DMS153 (cell line): ENCODE measurements around the gene SARS1.
"Not testable (repeated sequence)": the region's sequence is repeated elsewhere in the genome, so short reads cannot be mapped to it uniquely, and the experiment has no call there.

ENCODE experiments used
- DNase-seq: peaks from one replicate; lab custom pipeline; 2025; lab: John Stamatoyannopoulos, UW

Gene SARS1

GRCh38 chr1:109193653-109194590 lies 19.8 kb upstream of the SARS1 start:
- DNase-seq = no peak

DNA sequence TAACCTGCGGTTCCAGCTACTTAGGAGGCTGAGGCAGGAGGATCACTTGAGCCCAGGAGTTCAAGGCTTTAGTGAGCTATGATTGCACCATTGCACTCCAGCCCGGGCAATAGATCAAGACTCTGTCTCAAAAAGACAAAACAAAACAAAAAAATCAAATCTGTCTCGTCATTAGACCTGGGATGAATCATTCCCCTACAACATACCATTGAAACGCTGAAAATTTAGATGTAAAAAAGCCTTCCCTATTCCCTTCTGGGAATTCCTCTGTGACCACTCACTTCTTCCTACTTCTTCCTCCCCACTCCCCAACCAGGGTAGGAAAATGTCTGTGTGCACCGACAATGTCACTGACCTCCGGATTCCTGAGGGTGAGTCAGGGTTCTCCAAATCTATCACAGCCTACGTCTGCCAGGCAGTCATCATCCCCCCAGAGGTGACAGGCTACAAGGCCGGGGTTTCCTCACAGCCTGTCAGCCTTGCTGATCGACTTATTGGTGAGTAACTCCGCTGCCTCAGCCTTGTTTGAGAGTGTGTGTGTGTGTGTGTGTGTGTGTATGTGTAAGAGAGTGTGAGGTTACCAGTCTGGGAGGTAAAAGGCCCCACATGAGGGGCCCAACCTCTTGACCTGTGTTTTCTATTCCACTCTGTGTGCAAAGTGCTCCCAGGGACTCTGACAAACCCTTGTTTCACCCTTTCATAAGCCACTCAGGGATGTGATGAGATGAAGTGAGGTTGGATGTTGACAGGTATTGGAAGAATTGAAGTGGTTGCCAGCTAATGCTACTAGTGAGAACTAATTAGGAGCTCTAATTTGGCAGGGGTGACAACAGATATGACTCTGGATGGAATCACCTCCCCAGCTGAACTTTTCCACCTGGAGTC lies 16.3 kb upstream of the SARS1 start:
- no peak for DNase-seq

- no peak for DNase-seq
Observed at GRCh38 chr1:109198043-109198695, 15.5 kb upstream of the SARS1 start.

- DNase-seq = no peak
Observed at GRCh38 chr1:109198745-109199144, 15.0 kb upstream of the SARS1 start.

- no peak for DNase-seq
Observed at GRCh38 chr1:109199710-109200109, 14.0 kb upstream of the SARS1 start.

DNA sequence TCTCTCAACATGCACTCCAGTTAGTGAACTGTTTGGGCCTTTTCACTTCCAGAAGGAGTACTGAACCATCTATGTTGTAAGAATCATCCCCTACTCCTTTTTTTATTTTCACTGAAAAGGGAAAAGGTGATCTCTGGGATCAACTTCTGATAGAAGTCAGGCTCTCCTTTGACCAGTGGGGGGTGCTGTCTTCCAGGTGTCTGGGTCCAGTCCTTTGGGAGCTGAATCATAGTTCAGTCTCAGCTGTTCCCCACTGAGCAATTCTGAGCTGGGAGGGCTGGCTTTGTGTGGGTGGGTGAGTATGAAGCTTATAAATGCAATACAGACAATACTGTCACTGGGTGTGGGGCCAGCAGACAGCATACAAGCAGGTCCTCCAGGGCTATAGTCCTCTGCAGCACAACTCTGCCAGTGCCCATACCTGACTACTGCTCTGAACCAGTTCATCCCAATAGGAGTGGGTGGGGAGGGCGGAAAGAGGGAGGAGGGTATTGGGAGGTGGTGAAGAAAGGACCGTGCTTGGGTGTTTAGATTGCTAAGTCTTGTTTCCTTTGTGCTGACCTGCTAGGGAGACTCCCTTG lies 12.5 kb upstream of the SARS1 start:
- DNase-seq = no peak

DNA sequence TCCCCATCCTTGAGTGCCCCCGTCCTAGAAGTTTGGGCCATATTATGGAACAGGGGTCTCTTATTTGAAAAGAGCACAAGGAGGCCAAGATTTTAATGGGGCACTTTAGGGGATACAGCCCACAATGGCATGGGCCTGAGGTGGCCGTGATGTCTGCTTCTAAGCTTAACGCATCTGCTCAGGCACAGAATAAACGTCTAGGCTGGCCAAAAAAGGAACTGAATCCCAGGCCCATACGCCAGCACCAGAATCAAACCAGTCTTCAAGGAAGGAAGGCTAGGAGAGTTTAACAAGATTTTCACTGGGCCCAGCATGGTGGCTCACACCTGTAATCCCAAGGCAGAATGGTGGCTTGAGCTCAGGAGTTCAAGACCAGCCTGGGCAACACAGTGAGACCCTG lies 9.2 kb upstream of the SARS1 start:
- DNase-seq = no peak

DNA sequence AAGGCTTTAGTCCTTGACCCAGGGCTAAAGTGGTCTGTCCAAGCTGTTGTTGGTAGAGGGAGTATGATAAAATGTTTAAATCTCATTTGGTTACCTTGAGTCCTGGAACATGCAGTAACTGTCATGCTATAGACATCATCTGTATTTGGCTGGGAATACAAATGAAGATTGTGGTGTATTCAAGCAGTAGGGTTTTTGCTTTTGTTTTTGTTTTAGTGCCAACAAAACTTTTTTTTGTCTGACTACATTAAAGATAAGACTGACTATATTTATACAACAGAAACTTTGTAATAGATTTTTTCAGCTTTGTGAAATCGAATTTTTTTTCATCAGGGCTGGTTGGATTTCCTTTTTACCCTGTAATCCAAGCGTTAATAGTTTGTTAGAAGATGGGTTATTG lies 7.4 kb upstream of the SARS1 start:
- no peak for DNase-seq

- no peak for DNase-seq
Observed at GRCh38 chr1:109207467-109208103, 6.1 kb upstream of the SARS1 start.

DNA sequence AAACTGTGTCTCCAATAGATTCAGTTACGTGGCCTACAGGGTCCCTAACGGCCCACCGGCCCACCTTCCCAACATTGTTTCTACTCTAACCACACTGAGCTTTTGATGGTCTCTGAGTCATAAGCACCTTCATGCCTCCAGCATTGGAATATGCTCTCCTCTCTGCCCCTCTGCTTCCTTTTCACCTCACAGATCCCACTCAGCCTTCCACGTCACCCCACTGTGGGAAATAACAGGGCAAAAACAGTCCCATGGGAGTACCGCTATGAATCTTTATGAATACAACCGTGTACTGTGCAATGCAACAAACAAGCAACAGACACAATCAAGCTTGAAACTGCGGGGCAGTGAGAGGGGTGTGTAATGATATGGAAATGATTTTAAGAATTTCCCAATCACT lies 5.3 kb upstream of the SARS1 start:
- no peak for DNase-seq

DNA sequence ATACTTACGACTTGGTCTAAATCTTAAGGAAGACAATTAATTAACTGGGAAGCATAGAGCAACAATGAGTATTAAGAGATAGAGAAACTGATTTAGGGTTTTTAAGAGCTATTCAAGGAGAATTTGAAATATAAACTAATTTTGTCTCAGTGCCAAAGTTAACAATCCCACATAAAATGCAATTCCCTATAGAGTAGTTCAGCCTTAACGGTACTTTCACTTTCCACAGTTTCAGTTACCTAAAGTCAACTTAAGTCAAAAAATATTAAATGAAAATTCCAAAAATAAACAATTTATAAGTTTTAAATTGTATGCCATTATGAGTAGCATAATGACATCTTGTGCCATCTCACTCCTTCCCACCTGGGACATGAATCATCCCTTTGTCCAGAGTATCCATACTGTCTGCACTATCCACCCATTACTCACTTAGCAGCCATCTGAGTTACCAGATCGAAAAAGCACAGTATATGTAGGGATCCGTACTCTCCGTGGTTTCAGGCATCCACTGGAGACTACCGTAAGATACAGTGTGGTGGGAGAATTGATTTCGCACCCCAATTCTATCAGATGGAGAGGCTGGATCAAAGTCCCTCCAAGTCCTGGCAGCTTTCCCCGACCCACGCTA lies 4.8 kb upstream of the SARS1 start:
- DNase-seq = no peak

DNA sequence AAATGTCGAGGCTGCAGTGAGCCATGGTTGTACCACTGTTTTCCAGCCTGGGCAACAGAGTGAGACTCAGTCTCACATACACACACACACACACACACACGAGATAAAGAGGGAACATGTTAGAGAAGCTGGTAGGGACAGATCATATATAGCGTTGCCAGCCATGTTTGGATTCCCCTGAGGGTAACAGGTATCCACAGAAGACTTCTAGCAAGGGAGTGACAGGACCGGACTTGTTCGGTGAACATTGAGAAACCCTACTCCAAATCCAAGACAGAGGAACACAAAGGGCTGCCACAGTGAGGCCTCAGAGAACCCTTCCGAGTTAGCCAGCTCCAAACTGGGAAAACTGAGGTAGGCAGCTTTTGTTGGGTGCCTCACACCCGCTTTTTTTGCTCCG lies 3.7 kb upstream of the SARS1 start:
- no peak for DNase-seq

GRCh38 chr1:109213345-109213823 lies 334 bp upstream of the SARS1 start:
- no peak for DNase-seq

- peak; percentile 57 for DNase-seq
Observed at GRCh38 chr1:109214695-109215623, 1.2 kb downstream of the SARS1 start.

GRCh38 chr1:109216662-109217061 lies 2.9 kb downstream of the SARS1 start:
- no peak for DNase-seq

- DNase-seq = no peak
Observed at GRCh38 chr1:109218516-109218915, 4.8 kb downstream of the SARS1 start.

DNA sequence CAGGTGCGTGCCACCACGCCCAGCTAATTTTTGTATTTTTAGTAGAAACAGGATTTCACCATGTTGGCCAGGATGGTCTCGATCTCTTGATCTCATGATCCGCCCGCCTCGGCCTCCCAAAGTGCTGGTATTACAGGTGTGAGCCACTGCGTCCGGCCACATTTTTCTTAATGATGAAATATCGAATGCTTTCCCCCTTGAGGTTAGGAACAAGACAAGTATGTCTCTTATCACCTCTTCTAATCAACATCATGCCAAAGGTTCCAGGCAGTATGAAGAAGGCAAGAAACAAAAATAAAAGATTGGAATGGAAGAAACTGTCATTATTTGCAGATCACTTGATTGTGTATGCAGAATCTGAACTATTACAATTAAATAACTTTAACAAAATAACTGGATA lies 7.5 kb downstream of the SARS1 start:
- not testable (repeated sequence) for DNase-seq

GRCh38 chr1:109225308-109225707 lies 11.6 kb downstream of the SARS1 start:
- no peak for DNase-seq

DNA sequence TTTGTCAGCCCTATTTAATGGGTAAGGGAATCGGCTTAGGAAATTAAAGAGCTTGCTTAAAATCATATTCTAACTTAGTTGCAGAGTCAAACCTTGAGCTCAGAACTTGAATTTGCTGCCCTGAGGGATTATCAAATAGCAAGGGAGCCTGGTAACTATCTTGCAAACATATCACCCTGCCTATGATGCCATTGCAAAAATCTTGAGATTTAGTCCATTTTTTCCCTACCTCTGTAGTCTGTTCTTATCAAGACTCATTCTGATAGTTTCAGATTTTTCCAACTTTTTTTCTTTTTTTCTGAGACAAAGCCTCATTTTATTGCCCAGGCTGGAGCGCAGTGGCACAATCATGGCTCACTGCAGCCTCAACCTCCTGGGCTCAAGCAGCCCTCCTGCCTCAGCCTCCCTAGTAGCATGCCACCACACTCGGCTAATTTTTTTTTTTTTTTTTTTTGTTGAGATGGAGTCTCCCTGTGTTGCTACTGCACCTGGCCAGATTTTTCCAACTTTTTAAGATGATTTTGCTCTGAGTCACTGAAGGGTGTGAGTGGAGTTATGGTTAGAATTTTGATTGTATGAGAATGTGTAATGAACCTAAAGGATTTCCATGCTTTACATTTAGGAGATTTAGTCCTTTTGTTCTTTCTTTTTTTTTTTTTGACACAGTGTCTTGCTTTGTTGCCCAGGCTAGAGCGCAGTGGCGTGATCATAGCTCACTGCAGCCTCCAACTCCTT lies 12.2 kb downstream of the SARS1 start:
- DNase-seq = no peak
